Uterus (tissue), 2 donors: ENCODE data around the gene ERP27.

ENCODE experiments used
- CTCF ChIP-seq, 4 experiments: fragments of 200-600 bp in 2 of 4; fragments of 450-650 bp in 2 of 4; sonication (generic) in 2 of 4; IDR thresholded peaks; one replicate each; pipeline ENCODE4 v1.5.1; 2016 to 2019; ENCODE audit warnings: antibody characterized with exemption in 4 of 4, mild to moderate bottlenecking in 2 of 4, moderate library complexity in 1 of 4
- POLR2A ChIP-seq, 2 donors: fragments of 450-650 bp; IDR thresholded peaks; one replicate each; pipeline ENCODE4 v1.6.1; 2016; ENCODE audit warnings: antibody characterized with exemption in 2 of 2, mild to moderate bottlenecking in 1 of 2, moderate library complexity in 1 of 2

GRCh38 chr12:14873440-14874185 lies 64.7 kb downstream of the ERP27 start:
- TF ChIP-seq POLR2A (IDR thresholded peaks at IDR 0.05), result no peak
- no peak for TF ChIP-seq CTCF (IDR thresholded peaks at IDR 0.05)
